ENCODE measurements around the gene USP22. TPM values are rescaled to one million over a fixed set of nuclear protein-coding genes. Genes with fewer than 3 reads are reported as not detected.

USP22 gene
- total and polyA plus RNA-seq, 2 of the 8 experiments (the other 6 are each of a cell fraction or from before 2014, with no cell fraction given) = 221 to 316 TPM

DNA sequence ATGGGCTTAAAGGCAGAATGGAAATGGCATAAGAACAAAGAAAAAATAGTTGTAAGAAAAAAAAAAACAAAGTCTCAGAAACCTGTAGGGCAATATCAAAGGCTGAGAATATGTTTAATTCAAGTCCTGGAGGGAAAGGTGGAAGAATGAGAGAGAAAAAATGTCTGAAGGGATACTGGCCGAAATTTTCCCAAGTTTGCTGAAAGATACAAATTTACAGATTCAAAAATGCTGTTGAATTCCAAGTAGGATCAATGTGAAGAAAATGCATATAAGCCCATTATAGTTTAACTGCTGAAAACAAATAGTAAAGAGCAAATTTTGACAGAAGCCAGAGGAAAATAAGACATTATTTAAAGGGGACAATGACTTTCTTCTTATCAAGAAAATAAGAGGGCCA lies 6.6 kb upstream of the USP22 start:
- H3K14ac ChIP-seq (ENCODE audit: insufficient read length) = no peak overlapping the region
- no peak overlapping the region for H2AFZ ChIP-seq (ENCODE audit: low read length)
- H3K4me1 ChIP-seq (replicated peaks in 1 of 4; ENCODE audit: control insufficient read depth in 3 of 4, insufficient read depth in 4 of 4, low read length in 3 of 4) = peaks cover 3 to 9% (median 4%) of the 10 kb centered on the region in 4 experiments
- H3K18ac ChIP-seq (ENCODE audit: extremely low read depth, low read length) = no peak overlapping the region
- ChIA-PET POLR2A (ENCODE audit: partially characterized antibody) (no interaction called here), CTCF (ENCODE audit: partially characterized antibody) (no interaction called here)
- no peak overlapping the region for H2BK20ac ChIP-seq (ENCODE audit: low read length)
- H3K27me3 ChIP-seq (replicated peaks in 1 of 4; ENCODE audit: control insufficient read depth in 3 of 4, extremely low read depth in 1 of 4, insufficient read depth in 3 of 4, low read length in 3 of 4) = no peaks in the 10 kb centered on the region
- WGBS, 2 experiments (ENCODE audit: extremely low coverage in 1 of 2, insufficient coverage in 1 of 2, insufficient read length in 1 of 2, insufficient replicate concordance in 2 of 2, low coverage in 1 of 2, low lambda C conversion rate in 2 of 2, missing lambda C conversion rate in 1 of 2) = 78% methylated on average over 1 of the region's 1 CpG; no CpG with 5 or more reads in 1 of the 2 experiments
- no peak overlapping the region for H4K8ac ChIP-seq (ENCODE audit: extremely low read depth, insufficient read depth, low read length)
- H4K20me1 ChIP-seq (replicated peaks in 1 of 2; ENCODE audit: control insufficient read depth in 1 of 2, insufficient read depth in 2 of 2, low read length in 2 of 2) = no peaks in the 10 kb centered on the region
- H3K79me1 ChIP-seq (ENCODE audit: low read depth, low read length) = no peaks in the 10 kb centered on the region
- H3K56ac ChIP-seq (replicated peaks; ENCODE audit: insufficient read length, low read depth, low read length) = no peak overlapping the region
- no peaks in the 10 kb centered on the region for H3K79me2 ChIP-seq (ENCODE audit: control insufficient read depth in 1 of 2, insufficient read depth in 2 of 2, low read length in 2 of 2)
- no peak for DNase-seq (ENCODE audit: low read depth in 1 of 2, low spot score in 2 of 2)
- no peak overlapping the region for H3K4me3 ChIP-seq (ENCODE audit: extremely low read depth in 1 of 4, insufficient read depth in 2 of 4, low read depth in 3 of 4, low read length in 4 of 4)
- no peak for FAIRE-seq
- H3K23me2 ChIP-seq (ENCODE audit: low read depth, low read length) = no peaks in the 10 kb centered on the region
- no peak overlapping the region for H2BK12ac ChIP-seq (ENCODE audit: low read depth, low read length)
- no peak overlapping the region for H2AK5ac ChIP-seq (ENCODE audit: low read depth, low read length)
- no peak overlapping the region for H2BK15ac ChIP-seq (ENCODE audit: low read length)
- H3K4ac ChIP-seq (replicated peaks; ENCODE audit: insufficient read length, low read depth, low read length) = no peak overlapping the region
- no peak overlapping the region for H3K27ac ChIP-seq (ENCODE audit: low read depth, low read length)
- no peak overlapping the region for H3K23ac ChIP-seq (ENCODE audit: insufficient read length)
- H3K9ac ChIP-seq (replicated peaks in 1 of 4; ENCODE audit: extremely low read depth in 1 of 4, low read depth in 3 of 4, low read length in 3 of 4) = no peak overlapping the region
- no peaks in the 10 kb centered on the region for H3K9me3 ChIP-seq (ENCODE audit: insufficient read depth in 2 of 2, low read depth in 1 of 2, low read length in 1 of 2)
- H3K4me2 ChIP-seq (ENCODE audit: insufficient read depth in 1 of 2, low read depth in 2 of 2, low read length in 2 of 2) = no peak overlapping the region
- H2BK5ac ChIP-seq (ENCODE audit: low read depth, low read length) = no peak overlapping the region
- H2BK120ac ChIP-seq (replicated peaks; ENCODE audit: low read depth, low read length) = no peak overlapping the region
- H3K36me3 ChIP-seq (ENCODE audit: control insufficient read depth in 2 of 4, insufficient read depth in 4 of 4, low read length in 3 of 4) = no peaks in the 10 kb centered on the region
- H4K5ac ChIP-seq (ENCODE audit: insufficient read length, low read depth, low read length) = no peak overlapping the region
- H4K91ac ChIP-seq (replicated peaks; ENCODE audit: insufficient read length, low read length) = no peak overlapping the region
- no peak for TF ChIP-seq YY1 (IDR thresholded peaks at IDR 0.05; ENCODE audit: low read depth, low read length)
- TF ChIP-seq ASH2L (IDR thresholded peaks at IDR 0.05; ENCODE audit: low read length) = no peak
- TF ChIP-seq KDM5A (IDR thresholded peaks at IDR 0.05; ENCODE audit: low read length) = no peak
- no peak for TF ChIP-seq CTBP2 (IDR thresholded peaks at IDR 0.05; ENCODE audit: borderline replicate concordance, insufficient read depth, insufficient read length, low read length)
- no peak for TF ChIP-seq NANOG (IDR thresholded peaks at IDR 0.05; ENCODE audit: insufficient read depth, low read depth, low read length, poor library complexity, severe bottlenecking)
- no peak for TF ChIP-seq POLR2AphosphoS5 (IDR thresholded peaks at IDR 0.05; ENCODE audit: low read depth, low read length)
- TF ChIP-seq CBX8 (IDR thresholded peaks at IDR 0.05; ENCODE audit: borderline replicate concordance, low read depth, low read length) = no peak
- TF ChIP-seq, protein P1, sequence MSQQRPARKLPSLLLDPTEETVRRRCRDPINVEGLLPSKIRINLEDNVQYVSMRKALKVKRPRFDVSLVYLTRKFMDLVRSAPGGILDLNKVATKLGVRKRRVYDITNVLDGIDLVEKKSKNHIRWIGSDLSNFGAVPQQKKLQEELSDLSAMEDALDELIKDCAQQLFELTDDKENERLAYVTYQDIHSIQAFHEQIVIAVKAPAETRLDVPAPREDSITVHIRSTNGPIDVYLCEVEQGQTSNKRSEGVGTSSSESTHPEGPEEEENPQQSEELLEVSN (IDR thresholded peaks at IDR 0.05) = no peak
- TF ChIP-seq PHF8 (conservative IDR thresholded peaks at IDR 0.05; ENCODE audit: low read depth, low read length) = no peak
- TF ChIP-seq NRF1 (IDR thresholded peaks at IDR 0.05; ENCODE audit: low read depth, low read length) = no peak
- no peak for TF ChIP-seq SP1 (IDR thresholded peaks at IDR 0.05; ENCODE audit: low read depth, low read length)
- TF ChIP-seq KDM4A (IDR thresholded peaks at IDR 0.05; ENCODE audit: low read depth, low read length, severe bottlenecking) = no peak
- no peak for TF ChIP-seq HDAC2 (IDR thresholded peaks at IDR 0.05; ENCODE audit: borderline replicate concordance in 1 of 2, low read depth in 2 of 2, low read length in 2 of 2)
- TF ChIP-seq FOSL1 (IDR thresholded peaks at IDR 0.05; ENCODE audit: insufficient read depth, low read depth, low read length) = no peak

Measured in H1 (cell line).